BLaER1 treated with 17β-estradiol and CSF1 and Interleukin-3, amounts not matched to agents 10 nM and 100 nM (cell line): ENCODE results near the gene GSDMA.
A peak's percentile ranks its signal among the peaks of the same experiment; 100 is the strongest.

ENCODE experiments used
- H3K27ac ChIP-seq, 11 experiments: shearing (Covaris generic); formaldehyde crosslinking; 2 replicates each; pipeline ENCODE4 v1.8.1; 2022
- H3K27me3 ChIP-seq, 11 experiments: shearing (Covaris generic); formaldehyde crosslinking; 2 replicates each; pipeline ENCODE4 v1.8.1; 2022
- H3K36me3 ChIP-seq, 11 experiments: shearing (Covaris generic); formaldehyde crosslinking; 2 replicates each; pipeline ENCODE4 v1.8.1; 2022
- H3K4me1 ChIP-seq, 10 experiments: shearing (Covaris generic); formaldehyde crosslinking; 2 replicates each; pipeline ENCODE4 v1.8.1; 2022
- H3K4me2 ChIP-seq, 11 experiments: shearing (Covaris generic); formaldehyde crosslinking; 2 replicates each; pipeline ENCODE4 v1.8.1; 2022
- H3K4me3 ChIP-seq, 10 experiments: shearing (Covaris generic); formaldehyde crosslinking; 2 replicates each; pipeline ENCODE4 v1.8.1; 2022
- H3K9ac ChIP-seq, 11 experiments: shearing (Covaris generic); formaldehyde crosslinking; 2 replicates each; pipeline ENCODE4 v1.8.1; 2022
- H3K9me3 ChIP-seq, 11 experiments: shearing (Covaris generic); formaldehyde crosslinking; replicated peaks in 1 of 11; 2 replicates each; pipeline ENCODE4 v1.8.1; 2022
- H4K20me1 ChIP-seq, 11 experiments: shearing (Covaris generic); formaldehyde crosslinking; 2 replicates each; pipeline ENCODE4 v1.8.1; 2022
- Cebpa-rat ChIP-seq, 11 experiments: shearing (Covaris generic); IDR thresholded peaks; 2 replicates each; pipeline ENCODE4 v1.8.1; 2022

GSDMA gene, protein sequence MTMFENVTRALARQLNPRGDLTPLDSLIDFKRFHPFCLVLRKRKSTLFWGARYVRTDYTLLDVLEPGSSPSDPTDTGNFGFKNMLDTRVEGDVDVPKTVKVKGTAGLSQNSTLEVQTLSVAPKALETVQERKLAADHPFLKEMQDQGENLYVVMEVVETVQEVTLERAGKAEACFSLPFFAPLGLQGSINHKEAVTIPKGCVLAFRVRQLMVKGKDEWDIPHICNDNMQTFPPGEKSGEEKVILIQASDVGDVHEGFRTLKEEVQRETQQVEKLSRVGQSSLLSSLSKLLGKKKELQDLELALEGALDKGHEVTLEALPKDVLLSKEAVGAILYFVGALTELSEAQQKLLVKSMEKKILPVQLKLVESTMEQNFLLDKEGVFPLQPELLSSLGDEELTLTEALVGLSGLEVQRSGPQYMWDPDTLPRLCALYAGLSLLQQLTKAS

GRCh38 chr17:39962642-39963220 is at the start of gene GSDMA:
TSS of gene GSDMA (plus strand) at chr17:39963004. CDS start at chr17:39965688, 2,684 bp downstream.
- peak within 1 kb of the TSS in 6 of 11 experiments; percentile 11 to 47 (median 21); a peak in 6 of 22 replicates for H3K4me2 ChIP-seq
- H4K20me1 ChIP-seq: no peaks in the 10 kb centered on the region
- H3K27me3 ChIP-seq: no peaks in the 10 kb centered on the region
- H3K27ac ChIP-seq: no peak within 1 kb of the TSS
- no peak for TF ChIP-seq Cebpa-rat (IDR thresholded peaks at IDR 0.05)
- no peak within 1 kb of the TSS for H3K9ac ChIP-seq
- H3K4me1 ChIP-seq: peaks cover 21 to 46% (median 31%) of the 10 kb centered on the region in 10 experiments
- no peaks in the 10 kb centered on the region for H3K36me3 ChIP-seq
- H3K4me3 ChIP-seq: no peak within 1 kb of the TSS
- no peaks in the 10 kb centered on the region for H3K9me3 ChIP-seq

GRCh38 chr17:39913989-39914388 is 48.8 kb upstream of the GSDMA start:
- Histone ChIP-seq H3K27me3 (no peaks in the 10 kb centered on the region), H3K9ac (no peak overlapping the region), H3K4me2 (no peak overlapping the region), H3K9me3 (no peaks in the 10 kb centered on the region), H3K4me1 (peaks cover 0 to 20% (median 10%) of the 10 kb centered on the region in 10 experiments; a peak in 12 of 20 replicates), H4K20me1 (no peaks in the 10 kb centered on the region; a peak in 1 of 22 replicates), H3K27ac (no peak overlapping the region), H3K36me3 (peaks cover 9 to 55% (median 37%) of the 10 kb centered on the region in 11 experiments; a peak in 19 of 22 replicates), H3K4me3 (no peak overlapping the region)
- no peak for TF ChIP-seq Cebpa-rat (IDR thresholded peaks at IDR 0.05)

GRCh38 chr17:39915559-39915958 is 47.2 kb upstream of the GSDMA start:
- Histone ChIP-seq H3K9me3 (no peaks in the 10 kb centered on the region), H3K4me1 (peaks cover 8 to 31% (median 19%) of the 10 kb centered on the region in 10 experiments), H3K4me3 (no peak overlapping the region), H3K27ac (no peak overlapping the region), H3K27me3 (no peaks in the 10 kb centered on the region), H4K20me1 (no peaks in the 10 kb centered on the region; a peak in 1 of 22 replicates), H3K9ac (no peak overlapping the region), H3K4me2 (no peak overlapping the region), H3K36me3 (peaks cover 13 to 44% (median 33%) of the 10 kb centered on the region in 11 experiments; a peak in 19 of 22 replicates)
- no peak for TF ChIP-seq Cebpa-rat (IDR thresholded peaks at IDR 0.05)

DNA sequence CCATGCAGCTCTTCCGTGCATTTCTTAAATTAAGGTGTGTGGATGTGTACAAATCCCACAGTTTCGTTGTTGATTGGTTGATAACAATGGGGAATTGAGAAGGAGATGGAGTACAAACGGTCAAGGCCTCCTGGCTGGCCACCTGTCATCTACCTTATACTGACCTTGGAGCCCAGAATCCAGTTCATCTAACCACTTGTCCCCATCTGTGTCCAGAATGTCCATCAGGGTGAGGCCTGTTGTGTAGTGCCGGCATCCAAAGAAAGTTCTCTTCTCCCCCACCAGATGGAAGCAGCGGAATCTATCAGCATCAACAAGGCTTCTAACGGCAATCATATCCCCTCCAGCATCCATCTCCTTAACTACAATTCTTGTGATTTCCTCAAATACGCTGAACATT is 45.9 kb upstream of the GSDMA start:
- H3K9ac ChIP-seq: no peak overlapping the region
- H3K27me3 ChIP-seq: no peaks in the 10 kb centered on the region
- no peak for TF ChIP-seq Cebpa-rat (IDR thresholded peaks at IDR 0.05)
- no peak overlapping the region for H3K27ac ChIP-seq
- peak overlapping the region in 4 of 11 experiments; percentile 4 to 30 (median 22); a peak in 4 of 22 replicates for H3K4me2 ChIP-seq
- H3K4me3 ChIP-seq: no peak overlapping the region
- peaks cover 9 to 42% (median 25%) of the 10 kb centered on the region in 11 experiments; a peak in 21 of 22 replicates for H3K36me3 ChIP-seq
- peaks cover 22 to 45% (median 33%) of the 10 kb centered on the region in 10 experiments for H3K4me1 ChIP-seq
- no peaks in the 10 kb centered on the region; a peak in 1 of 22 replicates for H4K20me1 ChIP-seq
- no peaks in the 10 kb centered on the region for H3K9me3 ChIP-seq

- no peak for TF ChIP-seq Cebpa-rat (IDR thresholded peaks at IDR 0.05)
- no peaks in the 10 kb centered on the region for H3K27me3 ChIP-seq
- no peak overlapping the region for H3K9ac ChIP-seq
- H3K4me1 ChIP-seq: peaks cover 44 to 64% (median 55%) of the 10 kb centered on the region in 10 experiments
- H3K9me3 ChIP-seq: no peaks in the 10 kb centered on the region
- H3K36me3 ChIP-seq: peaks cover 31 to 57% (median 44%) of the 10 kb centered on the region in 11 experiments
- no peak overlapping the region for H3K27ac ChIP-seq
- no peak overlapping the region for H3K4me3 ChIP-seq
- H3K4me2 ChIP-seq: 0 out of 22 replicates have a peak overlapping the region, but pooled peaks of 3 of the 11 experiments have one; percentile 7 to 13 (median 10)
- peaks cover 0 to 13% (median 6%) of the 10 kb centered on the region in 11 experiments; a peak in 9 of 22 replicates for H4K20me1 ChIP-seq
These were observed 43.6 kb upstream of the GSDMA start for GRCh38 chr17:39919087-39919683.

DNA sequence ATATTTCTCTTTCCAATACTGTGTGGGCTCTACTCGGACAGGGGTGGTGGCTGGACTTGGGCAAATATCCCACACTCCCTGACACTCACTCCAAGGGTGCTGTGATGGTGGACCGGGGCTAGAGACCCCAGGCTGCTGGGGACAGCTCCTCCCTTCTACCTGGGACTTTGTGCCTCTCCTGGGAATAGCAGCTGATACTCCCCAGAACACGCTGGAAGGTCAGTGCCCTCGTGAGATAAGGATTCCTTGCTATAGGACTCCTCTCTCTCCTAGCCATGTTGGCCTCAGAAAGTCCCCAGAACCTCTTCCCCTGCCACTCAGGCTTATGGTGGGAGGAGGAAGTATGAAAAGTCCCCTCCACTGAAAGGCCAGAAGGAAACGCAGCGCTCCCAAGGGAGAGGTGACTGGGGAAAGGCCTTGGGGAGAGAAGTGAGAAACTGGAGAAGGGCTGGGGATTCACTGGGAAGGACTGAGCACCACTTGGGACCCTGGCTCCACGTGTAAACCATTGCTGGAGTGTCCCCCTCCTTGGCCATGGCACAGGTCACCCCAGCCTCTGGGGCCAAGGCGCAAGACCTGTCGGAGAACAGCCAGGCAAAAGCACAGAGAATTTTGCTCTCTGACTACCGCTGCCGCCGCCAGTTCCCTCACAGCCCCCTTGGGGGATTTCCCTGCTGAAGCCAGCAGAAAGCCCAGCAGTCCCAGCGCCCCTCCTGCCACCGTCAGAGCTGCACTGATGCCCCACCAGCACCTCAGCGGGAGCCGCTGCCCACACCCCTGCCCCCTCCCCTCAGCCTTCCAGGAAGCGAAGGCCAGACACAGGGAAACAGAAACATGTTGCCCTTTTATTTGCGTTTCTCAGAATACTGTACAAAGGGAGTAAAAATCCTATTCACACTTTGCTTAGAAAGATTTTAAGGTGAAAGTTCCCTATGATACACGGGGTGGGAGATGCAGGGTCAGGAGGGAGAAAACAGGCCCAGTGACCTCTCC is 42.3 kb upstream of the GSDMA start:
- TF ChIP-seq Cebpa-rat (IDR thresholded peaks at IDR 0.05): no peak
- Histone ChIP-seq H3K36me3 (peaks cover 31 to 58% (median 45%) of the 10 kb centered on the region in 11 experiments), H4K20me1 (peaks cover 4 to 26% (median 18%) of the 10 kb centered on the region in 11 experiments; a peak in 16 of 22 replicates), H3K27me3 (no peaks in the 10 kb centered on the region), H3K9me3 (no peaks in the 10 kb centered on the region), H3K4me1 (peaks cover 58 to 78% (median 69%) of the 10 kb centered on the region in 10 experiments), H3K4me3 (peak overlapping the region in 5 of 10 experiments; percentile 1 to 15 (median 7); a peak in 6 of 20 replicates), H3K27ac (peak overlapping the region; percentile 57 to 83 (median 74)), H3K4me2 (peak overlapping the region; percentile 96 to 100 (median 98)), H3K9ac (peak overlapping the region; percentile 52 to 91 (median 69))

DNA sequence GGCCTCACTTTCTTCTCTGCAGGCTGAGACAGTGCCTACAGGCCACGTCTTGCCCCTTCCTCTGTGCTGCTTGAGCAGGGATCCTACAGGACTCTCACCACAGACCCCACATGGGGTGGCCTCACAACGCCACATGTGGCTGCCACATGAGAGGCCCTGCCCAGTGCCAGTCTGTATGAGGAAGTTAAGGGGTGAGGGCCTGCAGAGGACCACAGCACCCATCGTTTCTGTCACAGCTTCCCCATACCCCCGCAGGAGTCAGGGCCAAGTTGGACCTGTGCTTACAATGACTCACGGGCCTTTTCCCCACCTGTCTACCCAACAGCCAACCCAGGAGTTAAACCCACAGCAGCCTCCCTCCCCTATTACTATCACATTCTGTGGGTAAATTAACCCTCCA is 41.5 kb upstream of the GSDMA start:
- H3K27me3 ChIP-seq: no peaks in the 10 kb centered on the region
- peak overlapping the region; percentile 96 to 100 (median 98) for H3K4me2 ChIP-seq
- H4K20me1 ChIP-seq: peaks cover 11 to 34% (median 26%) of the 10 kb centered on the region in 11 experiments; a peak in 18 of 22 replicates
- H3K4me1 ChIP-seq: peaks cover 66 to 86% (median 76%) of the 10 kb centered on the region in 10 experiments
- peaks cover 31 to 58% (median 45%) of the 10 kb centered on the region in 11 experiments for H3K36me3 ChIP-seq
- TF ChIP-seq Cebpa-rat (IDR thresholded peaks at IDR 0.05): no peak
- peak overlapping the region; percentile 57 to 83 (median 74) for H3K27ac ChIP-seq
- H3K4me3 ChIP-seq: peak overlapping the region in 5 of 10 experiments; percentile 1 to 15 (median 7); a peak in 1 of 20 replicates
- peak overlapping the region; percentile 52 to 91 (median 69); a peak in 21 of 22 replicates for H3K9ac ChIP-seq
- H3K9me3 ChIP-seq: no peaks in the 10 kb centered on the region
